Lung (tissue), 12 donors: ENCODE data around the gene PLEKHG3. TPM values are rescaled to one million over a fixed set of nuclear protein-coding genes. Genes with fewer than 3 reads are reported as not detected.

Experiments
- ATAC-seq: fragments of 200-7000 bp; cut with Tn5 transposase; one replicate; pipeline ENCODE4 v1.9.1; 2020; ENCODE audit warnings: moderate number of reproducible peaks; ENCODE audit not compliant: insufficient read depth, low FRiP score
- DNase-seq, 3 donors: peaks; one replicate each; pipeline ENCODE4 v3.0.0-alpha.2; 2013 to 2017
- H3K27ac ChIP-seq, 2 donors: one replicate each; pipeline ENCODE4 v1.5.1; 2013; ENCODE audit warnings: mild to moderate bottlenecking in 2 of 2, moderate library complexity in 2 of 2, control low read depth in 1 of 2, inconsistent platforms in 1 of 2, low read depth in 1 of 2, low read length in 1 of 2
- H3K27me3 ChIP-seq, 3 donors: one replicate each; pipeline ENCODE4 v1.5.1; 2013; ENCODE audit warnings: low read length in 2 of 3; ENCODE audit not compliant: control insufficient read depth in 3 of 3, insufficient read depth in 3 of 3
- H3K36me3 ChIP-seq, 4 donors: one replicate each; pipeline ENCODE4 v1.5.1; 2013; ENCODE audit warnings: low read length in 4 of 4, mild to moderate bottlenecking in 1 of 4, moderate library complexity in 1 of 4; ENCODE audit not compliant: control insufficient read depth in 4 of 4, insufficient read depth in 4 of 4
- H3K4me1 ChIP-seq, 5 donors: one replicate each; pipeline ENCODE4 v1.5.1; 2013; ENCODE audit warnings: low read length in 5 of 5, mild to moderate bottlenecking in 2 of 5, moderate library complexity in 1 of 5; ENCODE audit not compliant: control insufficient read depth in 5 of 5, insufficient read depth in 5 of 5
- H3K4me3 ChIP-seq: one replicate; pipeline ENCODE4 v1.5.1; 2013; ENCODE audit warnings: mild to moderate bottlenecking, control low read depth, moderate library complexity
- H3K9ac ChIP-seq, 2 donors: one replicate each; pipeline ENCODE4 v1.5.1; 2013; ENCODE audit warnings: low read length in 2 of 2, control low read depth in 1 of 2; ENCODE audit not compliant: insufficient read depth in 1 of 2
- H3K9me3 ChIP-seq, 4 donors: one replicate each; pipeline ENCODE4 v1.5.1; 2013; ENCODE audit warnings: low read length in 3 of 4, mild to moderate bottlenecking in 1 of 4, moderate library complexity in 1 of 4; ENCODE audit not compliant: control insufficient read depth in 4 of 4, insufficient read depth in 3 of 4
- WGBS, 2 donors: extraction: QIAGEN DNeasy Blood & Tissue Kit; methylation state at CpG; one replicate each; pipeline ENCODE4 v1.1.7; 2013; 5-methylcytosine and 5-hydroxymethylcytosine counted together
- polyA plus RNA-seq, 2 donors: library from polyadenylated mRNA; stranded (reverse); fragments of 200-250 nt; gene quantifications; one replicate each; pipeline ENCODE4 v1.2.1, GENCODE V29; 2013
- total RNA-seq, 2 donors: library from RNA; depleted of rRNA in 1 of 2; stranded (reverse); fragments of >200 nt in 1 of 2; gene quantifications; one replicate each; pipeline ENCODE4 v1.2.1, GENCODE V29; 2014 to 2021
- TF ChIP-seq, protein P1 (sequence below): IDR thresholded peaks from 2 replicates; pipeline ENCODE4 v1.5.1; 2012; ENCODE audit warnings: mild to moderate bottlenecking; ENCODE audit errors: control extremely low read depth, extremely low read depth
- donor health status: control.
- donor health status: control.
- donor health status: Bipolar disorder and iron deficiency.
- donor health status: healthy.
- donor health status: DM: yes; HTN: yes; CAD: no.

Gene PLEKHG3
- total and polyA plus RNA-seq, 4 donors: 11.0 to 43.5 (median 21.5) TPM

DNA sequence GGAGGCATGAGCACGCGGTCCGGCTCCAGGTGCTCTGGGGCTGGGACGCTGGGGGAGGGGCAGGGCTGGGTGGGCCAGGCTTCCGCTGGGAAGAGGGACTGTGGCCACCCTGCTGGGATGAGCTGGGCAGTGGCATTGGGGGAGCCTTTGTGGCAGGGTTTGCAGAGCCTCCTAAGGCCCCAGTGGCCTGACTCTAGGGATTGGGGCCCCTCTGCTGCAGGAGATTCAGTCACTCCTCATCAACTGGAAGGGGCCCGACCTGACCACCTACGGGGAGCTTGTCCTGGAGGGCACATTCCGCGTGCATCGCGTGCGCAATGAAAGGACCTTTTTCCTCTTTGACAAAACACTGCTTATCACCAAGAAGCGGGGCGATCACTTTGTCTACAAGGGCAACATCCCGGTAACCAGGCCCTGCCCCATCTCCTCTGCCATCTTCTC lies 26.9 kb downstream of the PLEKHG3 start:
- Histone ChIP-seq H3K27me3 (no peaks in the 10 kb centered on the region), H3K9me3 (peaks cover 0 to 3% (median 0%) of the 10 kb centered on the region in 4 donors), H3K27ac (no peak overlapping the region), H3K4me3 (no peak overlapping the region), H3K36me3 (peaks cover 2 to 42% (median 21%) of the 10 kb centered on the region in 4 donors), H3K4me1 (no peaks in the 10 kb centered on the region), H3K9ac (no peak overlapping the region)
- WGBS, 2 donors: 95 to 98% methylated on average over 15 of the region's 15 CpGs
- no peak for ATAC-seq
- TF ChIP-seq, protein P1, sequence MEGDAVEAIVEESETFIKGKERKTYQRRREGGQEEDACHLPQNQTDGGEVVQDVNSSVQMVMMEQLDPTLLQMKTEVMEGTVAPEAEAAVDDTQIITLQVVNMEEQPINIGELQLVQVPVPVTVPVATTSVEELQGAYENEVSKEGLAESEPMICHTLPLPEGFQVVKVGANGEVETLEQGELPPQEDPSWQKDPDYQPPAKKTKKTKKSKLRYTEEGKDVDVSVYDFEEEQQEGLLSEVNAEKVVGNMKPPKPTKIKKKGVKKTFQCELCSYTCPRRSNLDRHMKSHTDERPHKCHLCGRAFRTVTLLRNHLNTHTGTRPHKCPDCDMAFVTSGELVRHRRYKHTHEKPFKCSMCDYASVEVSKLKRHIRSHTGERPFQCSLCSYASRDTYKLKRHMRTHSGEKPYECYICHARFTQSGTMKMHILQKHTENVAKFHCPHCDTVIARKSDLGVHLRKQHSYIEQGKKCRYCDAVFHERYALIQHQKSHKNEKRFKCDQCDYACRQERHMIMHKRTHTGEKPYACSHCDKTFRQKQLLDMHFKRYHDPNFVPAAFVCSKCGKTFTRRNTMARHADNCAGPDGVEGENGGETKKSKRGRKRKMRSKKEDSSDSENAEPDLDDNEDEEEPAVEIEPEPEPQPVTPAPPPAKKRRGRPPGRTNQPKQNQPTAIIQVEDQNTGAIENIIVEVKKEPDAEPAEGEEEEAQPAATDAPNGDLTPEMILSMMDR: no peak
- no peak for DNase-seq

DNA sequence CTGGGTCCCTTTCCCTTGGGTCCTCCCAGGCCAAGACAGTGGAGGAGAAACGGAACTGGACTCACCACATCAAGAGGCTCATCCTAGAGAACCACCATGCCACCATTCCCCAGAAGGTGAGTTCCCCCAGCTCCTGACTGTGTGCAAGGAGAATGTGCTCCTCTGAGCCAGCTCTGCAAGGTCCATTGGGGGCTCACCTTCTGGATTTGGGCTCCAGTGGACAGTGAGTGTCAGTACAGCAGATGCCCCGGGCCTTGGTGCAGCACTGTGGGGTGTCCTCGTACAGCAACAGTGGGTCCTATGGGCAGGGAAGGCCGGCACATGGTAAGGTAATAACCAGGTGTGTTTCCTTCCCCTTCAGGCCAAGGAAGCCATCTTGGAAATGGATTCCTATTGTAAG lies 27.8 kb downstream of the PLEKHG3 start:
- peaks cover 2 to 50% (median 21%) of the 10 kb centered on the region in 4 donors for H3K36me3 ChIP-seq
- H3K9me3 ChIP-seq: peaks cover 0 to 3% (median 0%) of the 10 kb centered on the region in 4 donors
- no peaks in the 10 kb centered on the region for H3K27me3 ChIP-seq
- ATAC-seq (no peak), DNase-seq (no peak)
- TF ChIP-seq, protein P1: no peak
- H3K4me3 ChIP-seq: no peak overlapping the region
- no peak overlapping the region for H3K27ac ChIP-seq
- H3K4me1 ChIP-seq: no peaks in the 10 kb centered on the region
- 92% methylated on average over 4 of the region's 4 CpGs for WGBS, 2 donors
- H3K9ac ChIP-seq: no peak overlapping the region

DNA sequence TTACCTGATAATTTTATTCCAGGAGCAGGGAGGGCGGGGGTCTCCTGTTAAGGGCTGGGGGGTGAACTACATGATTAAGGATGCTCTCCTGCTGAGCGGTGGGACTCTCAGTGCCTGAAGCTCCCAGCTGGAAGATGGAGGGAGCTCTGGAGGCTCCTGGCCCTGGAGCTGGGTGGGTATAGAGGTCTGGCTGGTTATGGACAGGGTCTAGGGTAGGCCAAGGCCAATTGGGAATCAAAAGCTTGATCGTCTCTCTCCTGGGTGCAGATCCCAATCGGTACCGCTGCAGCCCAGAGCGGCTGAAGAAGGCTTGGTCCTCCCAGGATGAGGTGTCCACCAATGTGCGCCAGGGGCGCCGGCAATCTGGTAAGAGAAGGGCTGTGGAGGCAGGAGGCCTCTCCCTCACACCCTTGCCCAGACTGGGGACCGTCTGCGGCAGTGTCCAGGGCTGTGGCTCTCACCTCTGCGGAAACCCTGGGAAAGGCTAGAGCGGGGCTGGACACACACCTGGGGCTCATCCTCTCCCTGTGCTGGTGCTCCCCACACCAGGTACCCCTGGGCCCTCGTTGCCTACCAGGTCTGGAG lies 28.4 kb downstream of the PLEKHG3 start:
- no peaks in the 10 kb centered on the region for H3K4me1 ChIP-seq
- peaks cover 2 to 49% (median 22%) of the 10 kb centered on the region in 4 donors for H3K36me3 ChIP-seq
- TF ChIP-seq, protein P1: no peak
- H3K9me3 ChIP-seq: peaks cover 0 to 3% (median 0%) of the 10 kb centered on the region in 4 donors
- 93 to 94% methylated on average over 14 of the region's 14 CpGs for WGBS, 2 donors
- H3K27me3 ChIP-seq: no peaks in the 10 kb centered on the region
- no peak overlapping the region for H3K27ac ChIP-seq
- DNase-seq: no peak
- ATAC-seq: no peak
- H3K4me3 ChIP-seq: no peak overlapping the region
- no peak overlapping the region for H3K9ac ChIP-seq

DNA sequence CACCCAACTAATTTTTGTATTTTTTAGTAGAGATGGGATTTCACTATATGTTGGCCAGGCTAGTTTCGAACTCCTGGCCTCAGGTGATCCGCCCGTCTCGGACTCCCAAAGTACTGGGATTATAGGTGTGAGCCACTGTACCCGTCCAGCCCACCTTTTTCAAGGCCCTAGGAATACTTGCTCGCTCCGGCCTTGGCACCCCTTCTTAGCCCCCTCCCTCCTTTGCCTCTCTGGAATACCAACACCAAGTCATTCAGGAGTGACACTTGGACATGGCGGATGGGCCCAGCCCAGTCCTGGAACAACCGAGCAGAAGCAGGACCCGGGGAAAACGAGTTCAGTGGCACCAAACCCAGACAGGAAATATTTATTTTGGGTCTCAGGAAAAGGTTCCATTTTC lies 29.1 kb downstream of the PLEKHG3 start:
- DNase-seq: no peak
- 88 to 89% methylated on average over 11 of the region's 11 CpGs for WGBS, 2 donors
- Histone ChIP-seq H3K27me3 (no peaks in the 10 kb centered on the region), H3K9ac (no peak overlapping the region), H3K9me3 (peaks cover 0 to 3% (median 0%) of the 10 kb centered on the region in 4 donors), H3K27ac (no peak overlapping the region), H3K4me3 (no peak overlapping the region), H3K36me3 (peaks cover 2 to 43% (median 20%) of the 10 kb centered on the region in 4 donors), H3K4me1 (no peaks in the 10 kb centered on the region)
- TF ChIP-seq, protein P1: no peak
- no peak for ATAC-seq
